Smooth muscle cell (in vitro differentiated cells): ENCODE data around the gene CACNA1C. TPM values are rescaled to one million over a fixed set of nuclear protein-coding genes. Genes with fewer than 3 reads are reported as not detected.

Experiments
- DNase-seq: peaks from one replicate; lab custom pipeline; 2025; ENCODE audit not compliant: unreplicated experiment; lab: John Stamatoyannopoulos, UW
- H2AFZ ChIP-seq: fragments of 200-600 bp; sonication (generic); 2 replicates; pipeline ENCODE4 v1.6.0; 2016; ENCODE audit warnings: antibody characterized with exemption, low read depth, mild to moderate bottlenecking
- H3F3A ChIP-seq: fragments of 200-600 bp; sonication (generic); 2 replicates; pipeline ENCODE4 v1.6.0; 2017; ENCODE audit warnings: antibody characterized with exemption, low read depth
- H3K27ac ChIP-seq: fragments of 200-600 bp; sonication (generic); 2 replicates; pipeline ENCODE4 v1.5.1; 2016; ENCODE audit warnings: low read depth, mild to moderate bottlenecking
- H3K27me3 ChIP-seq: fragments of 200-600 bp; sonication (generic); 2 replicates; pipeline ENCODE4 v1.6.1; 2016; ENCODE audit warnings: low read depth, mild to moderate bottlenecking
- H3K36me3 ChIP-seq: fragments of 200-600 bp; sonication (generic); 2 replicates; pipeline ENCODE4 v1.5.1; 2016; ENCODE audit warnings: low read depth
- H3K4me1 ChIP-seq: fragments of 200-600 bp; sonication (generic); 2 replicates; pipeline ENCODE4 v1.5.1; 2016; ENCODE audit warnings: low read depth
- H3K4me2 ChIP-seq: fragments of 200-600 bp; sonication (generic); 2 replicates; pipeline ENCODE4 v1.6.0; 2016; ENCODE audit warnings: mild to moderate bottlenecking
- H3K4me3 ChIP-seq: fragments of 200-600 bp; sonication (generic); 2 replicates; pipeline ENCODE4 v1.5.1; 2016; ENCODE audit warnings: mild to moderate bottlenecking
- H3K79me2 ChIP-seq: fragments of 200-600 bp; sonication (generic); 2 replicates; pipeline ENCODE4 v1.6.0; 2016; ENCODE audit warnings: low read depth, mild to moderate bottlenecking
- H3K9ac ChIP-seq: fragments of 200-600 bp; sonication (generic); 2 replicates; pipeline ENCODE4 v1.6.0; 2016; ENCODE audit warnings: low read depth
- H3K9me3 ChIP-seq: fragments of 200-600 bp; sonication (generic); replicated peaks from 2 replicates; pipeline ENCODE4 v1.5.1; 2016; ENCODE audit warnings: low read depth
- H4K20me1 ChIP-seq: fragments of 200-600 bp; sonication (generic); 2 replicates; pipeline ENCODE4 v1.6.0; 2016; ENCODE audit warnings: low read depth
- CTCF ChIP-seq: fragments of 200-600 bp; sonication (generic); IDR thresholded peaks from 2 replicates; pipeline ENCODE4 v1.5.1; 2017; ENCODE audit warnings: borderline replicate concordance, mild to moderate bottlenecking, antibody characterized with exemption; ENCODE audit not compliant: insufficient read depth, poor library complexity, severe bottlenecking
- WGBS: methylation state at CpG from one replicate; pipeline ENCODE4 v1.1.7; 2016; ENCODE audit warnings: low lambda C conversion rate; 5-methylcytosine and 5-hydroxymethylcytosine counted together
- polyA plus RNA-seq: library from polyadenylated mRNA; unstranded; fragments of >200 nt; fragmentation: Nextera tagmentation; extraction: Ambion mirVana; gene quantifications from 2 replicates; pipeline ENCODE4 v1.2.1, GENCODE V29; 2016
- total RNA-seq: library from RNA; depleted of rRNA; stranded (reverse); fragments of >200 nt; gene quantifications from 2 replicates; pipeline ENCODE4 v1.2.3, GENCODE V29; 2014

The CACNA1C gene
- total and polyA plus RNA-seq, 2 experiments from 2014 or later, result 1.6 to 4.5 TPM

- H3K4me1 ChIP-seq, result peaks cover 6% of the 10 kb centered on the region
- H4K20me1 ChIP-seq, result no peaks in the 10 kb centered on the region
- H3K9me3 ChIP-seq, result no peaks in the 10 kb centered on the region
- no peaks in the 10 kb centered on the region for H3F3A ChIP-seq
- H3K4me2 ChIP-seq, result no peak overlapping the region
- H2AFZ ChIP-seq, result no peak overlapping the region
- no peak overlapping the region for H3K27ac ChIP-seq
- DNase-seq, result no peak
- no peaks in the 10 kb centered on the region for H3K36me3 ChIP-seq
- H3K4me3 ChIP-seq, result no peak overlapping the region
- H3K9ac ChIP-seq, result no peak overlapping the region
- TF ChIP-seq CTCF, result no peak
- H3K27me3 ChIP-seq, result no peaks in the 10 kb centered on the region
- 96% methylated on average over 5 of the region's 5 CpGs for WGBS
- H3K79me2 ChIP-seq, result no peaks in the 10 kb centered on the region
Observed at GRCh38 chr12:2629051-2629450, 576.3 kb downstream of the CACNA1C start.

GRCh38 chr12:2631653-2632350 lies 579.0 kb downstream of the CACNA1C start:
- no peak for DNase-seq
- TF ChIP-seq CTCF, result no peak
- no peak overlapping the region for H2AFZ ChIP-seq

GRCh38 chr12:2633176-2633824 lies 580.5 kb downstream of the CACNA1C start:
- 95% methylated on average over 16 of the region's 16 CpGs for WGBS
- Histone ChIP-seq H3K4me1 (no peaks in the 10 kb centered on the region), H3K27ac (no peak overlapping the region), H3F3A (no peaks in the 10 kb centered on the region), H3K79me2 (no peaks in the 10 kb centered on the region), H2AFZ (no peak overlapping the region), H4K20me1 (no peaks in the 10 kb centered on the region), H3K36me3 (no peaks in the 10 kb centered on the region), H3K9me3 (no peaks in the 10 kb centered on the region), H3K4me2 (no peak overlapping the region), H3K4me3 (no peak overlapping the region), H3K27me3 (no peaks in the 10 kb centered on the region), H3K9ac (no peak overlapping the region)
- no peak for DNase-seq
- TF ChIP-seq CTCF, result no peak

More at GRCh38 chr12:2631653-2632350, 579.0 kb downstream of the CACNA1C start:
- Histone ChIP-seq H3K36me3 (no peaks in the 10 kb centered on the region), H3K27me3 (no peaks in the 10 kb centered on the region), H3K4me1 (no peaks in the 10 kb centered on the region), H3K9me3 (no peaks in the 10 kb centered on the region), H3F3A (no peaks in the 10 kb centered on the region), H4K20me1 (no peaks in the 10 kb centered on the region), H3K4me3 (no peak overlapping the region), H3K9ac (no peak overlapping the region), H3K27ac (no peak overlapping the region), H3K79me2 (no peaks in the 10 kb centered on the region), H3K4me2 (peak overlapping the region; percentile 22)
- WGBS, result 74% methylated on average over 16 of the region's 16 CpGs
